Measurements from ENCODE around the gene KLHL21.

KLHL21 gene

GRCh38 chr1:6625584-6626149 is 23.0 kb upstream of the KLHL21 start:
- peak; percentile 59 for DNase-seq (ENCODE audit: low read depth)

- DNase-seq (ENCODE audit: low read depth), result peak; percentile 94
Measured at GRCh38 chr1:6624710-6625583, 22.3 kb upstream of the KLHL21 start, which contains the start of gene THAP3. THAP3 (plus strand) TSS chr1:6624868; CDS start chr1:6625219, 351 bp downstream.

- DNase-seq (ENCODE audit: low read depth), result peak; percentile 39
Measured at GRCh38 chr1:6623269-6623965, 20.7 kb upstream of the KLHL21 start.

- no peak for DNase-seq (ENCODE audit: low read depth)
Measured at GRCh38 chr1:6622396-6623152, 19.9 kb upstream of the KLHL21 start.

GRCh38 chr1:6621429-6622391 is 19.0 kb upstream of the KLHL21 start:
- no peak for DNase-seq (ENCODE audit: low read depth)

GRCh38 chr1:6619045-6619444 is 16.4 kb upstream of the KLHL21 start:
- no peak for DNase-seq (ENCODE audit: low read depth)

GRCh38 chr1:6614929-6615785 is 12.5 kb upstream of the KLHL21 start:
- peak; percentile 26 for DNase-seq (ENCODE audit: low read depth)

- no peak for DNase-seq (ENCODE audit: low read depth)
Measured at GRCh38 chr1:6614019-6614928, 11.6 kb upstream of the KLHL21 start.

GRCh38 chr1:6613361-6614018 is 10.8 kb upstream of the KLHL21 start, which contains the start of gene PHF13:
PHF13 (plus strand) TSS chr1:6613731; CDS start chr1:6614067, 336 bp downstream.
- peak; percentile 99 for DNase-seq (ENCODE audit: low read depth)

GRCh38 chr1:6612641-6613360 is 10.1 kb upstream of the KLHL21 start:
- DNase-seq (ENCODE audit: low read depth), result peak; percentile 37

GRCh38 chr1:6603915-6604558 is 1.4 kb upstream of the KLHL21 start:
- peak; percentile 78 for DNase-seq (ENCODE audit: low read depth)

GRCh38 chr1:6603238-6603914 is 707 bp upstream of the KLHL21 start:
- peak; percentile 85 for DNase-seq (ENCODE audit: low read depth)

- peak; percentile 77 for DNase-seq (ENCODE audit: low read depth)
Measured at GRCh38 chr1:6601923-6602668, 573 bp downstream of the KLHL21 start.

- DNase-seq (ENCODE audit: low read depth), result peak; percentile 97
Measured at GRCh38 chr1:6601049-6601922, 1.4 kb downstream of the KLHL21 start.

Data from iris pigment epithelial cell (primary cell).